K562 (cell line): ENCODE results near the gene EMP2. TPM values are rescaled to one million over a fixed set of nuclear protein-coding genes. Genes with fewer than 3 reads are reported as not detected.

Experiments
- ATAC-seq: fragments of 200-7000 bp; cut with Tn5 transposase; 3 replicates; pipeline ENCODE4 v1.9.1; 2020; ENCODE audit warnings: moderate library complexity
- BruUV-seq: library from RNA; stranded (reverse); fragments of 400-500 nt; replicated peaks from 2 replicates; lab custom pipeline; 2021; lab: Mats Ljungman, UMichigan
- CTCF ChIA-PET: fragments of 300-600 bp; formaldehyde crosslinking; extraction: SDS; loops from one replicate; lab custom pipeline; 2021; ENCODE audit warnings: low intra/inter-chr PET ratio; lab: Yijun Ruan, JAX
- POLR2A ChIA-PET: fragments of 300-600, 350-650 bp; sonication (Branson Sonifier 250); formaldehyde crosslinking; extraction: SDS; loops from one replicate; lab custom pipeline; 2021; ENCODE audit warnings: antibody characterized with exemption, inconsistent platforms; lab: Yijun Ruan, JAX
- DNase-seq, 4 experiments: peaks; one replicate each; pipeline versions ENCODE4 v3.0.0 to v3.0.0-alpha.2; 2011 to 2018; ENCODE audit warnings: low spot score in 3 of 4, mixed read lengths in 3 of 4; ENCODE audit errors: extremely low read depth in 1 of 4
- FAIRE-seq: peaks from 2 replicates; lab custom pipeline; 2011; peaks lifted over from hg19 to GRCh38; lab: Jason Lieb, UNC
- H2AFZ ChIP-seq: 2 replicates; pipeline ENCODE4 v1.6.0; 2011; ENCODE audit warnings: low read depth, low read length, control low read depth, inconsistent platforms
- H3K27ac ChIP-seq: fragments of 200-600 bp; 3 replicates; pipeline ENCODE4 v1.8.0; 2011; ENCODE audit warnings: low read depth, mild to moderate bottlenecking, control low read depth, inconsistent platforms, low read length, moderate library complexity, mixed read lengths; ENCODE audit errors: extremely low read depth
- H3K27me3 ChIP-seq, 2 experiments: fragments of 300-600 bp in 1 of 2; 2 replicates in 1 of 2; 3 replicates in 1 of 2; pipeline versions ENCODE4 v1.6.0 to v1.8.0; 2011; ENCODE audit warnings: inconsistent platforms in 2 of 2, low read length in 2 of 2, mild to moderate bottlenecking in 1 of 2, mixed read lengths in 1 of 2, moderate library complexity in 1 of 2; ENCODE audit not compliant: control insufficient read depth in 2 of 2, insufficient read depth in 2 of 2
- H3K36me3 ChIP-seq: fragments of 300-600 bp; 3 replicates; pipeline ENCODE4 v1.8.0; 2011; ENCODE audit warnings: mild to moderate bottlenecking, low read length, inconsistent platforms; ENCODE audit not compliant: control insufficient read depth, insufficient read depth
- H3K4me1 ChIP-seq, 2 experiments: fragments of 200-600 bp in 1 of 2; replicated peaks in 1 of 2; 2 replicates in 1 of 2; 3 replicates in 1 of 2; pipeline versions ENCODE4 v1.5.1 to v1.8.0; 2011; ENCODE audit warnings: inconsistent platforms in 2 of 2, low read length in 2 of 2, mild to moderate bottlenecking in 1 of 2, mixed read lengths in 1 of 2, moderate library complexity in 1 of 2; ENCODE audit not compliant: control insufficient read depth in 2 of 2, insufficient read depth in 2 of 2
- H3K4me2 ChIP-seq: 2 replicates; pipeline ENCODE4 v1.6.1; 2011; ENCODE audit warnings: low read length, control low read depth, inconsistent platforms, mixed read lengths; ENCODE audit not compliant: insufficient read depth
- H3K4me3 ChIP-seq: fragments of 200-600 bp; sonication (generic), shearing (Covaris generic); 2 replicates; pipeline ENCODE4 v1.5.1; 2016; ENCODE audit warnings: control low read depth, inconsistent platforms
- H3K79me2 ChIP-seq: fragments of 200-600 bp; 3 replicates; pipeline ENCODE4 v1.8.0; 2011; ENCODE audit warnings: low read length, inconsistent platforms; ENCODE audit not compliant: control insufficient read depth, insufficient read depth
- H3K9ac ChIP-seq, 2 experiments: 2 replicates each; pipeline versions ENCODE4 v1.6.0 to v1.6.1; 2011; ENCODE audit warnings: low read depth in 2 of 2, low read length in 2 of 2, control low read depth in 1 of 2, inconsistent platforms in 1 of 2, mild to moderate bottlenecking in 1 of 2, mixed read lengths in 1 of 2; ENCODE audit not compliant: insufficient read depth in 1 of 2
- H3K9me1 ChIP-seq: one replicate; pipeline ENCODE4 v1.6.0; 2011; ENCODE audit warnings: inconsistent platforms, mild to moderate bottlenecking, low read length, moderate library complexity; ENCODE audit not compliant: control insufficient read depth, insufficient read depth
- H3K9me3 ChIP-seq: replicated peaks from 2 replicates; pipeline ENCODE4 v1.5.1; 2011; ENCODE audit warnings: low read depth, low read length, inconsistent platforms; ENCODE audit not compliant: control insufficient read depth, insufficient read depth
- H4K20me1 ChIP-seq: replicated peaks from 2 replicates; pipeline ENCODE4 v1.6.1; 2011; ENCODE audit warnings: low read length, inconsistent platforms, mixed read lengths; ENCODE audit not compliant: control insufficient read depth, insufficient read depth
- RBM25 ChIP-seq: fragments of 200-400 bp; formaldehyde crosslinking; IDR thresholded peaks from 2 replicates; pipeline ENCODE4 v1.6.1; 2018; ENCODE audit warnings: low read length, low read depth, moderate library complexity; ENCODE audit not compliant: severe bottlenecking
- ZNF449 ChIP-seq: fragments of 250-450 bp; sonication (Bioruptor Pico); IDR thresholded peaks from 2 replicates; pipeline ENCODE4 v1.8.0; 2022; ENCODE audit warnings: moderate library complexity, mild to moderate bottlenecking, inconsistent platforms
- WGBS: fragments of 100-300 bp; shearing (Covaris generic); methylation state at CpG from one replicate; pipeline ENCODE4 v1.1.6; 2016; ENCODE audit warnings: low coverage, mixed read lengths; ENCODE audit not compliant: insufficient coverage; ENCODE audit errors: missing lambda C conversion rate; 5-methylcytosine and 5-hydroxymethylcytosine counted together
- in situ Hi-C: fragments of 300-500 bp; cut with MboI; formaldehyde crosslinking; loops from 4 replicates; pipeline ENCODE4 v1.15.0; 2018; ENCODE audit warnings: inconsistent platforms, mixed read lengths
- intact Hi-C: fragments of 100-400 bp; cut with micrococcal nuclease; formaldehyde crosslinking; loops from 2 replicates; pipeline ENCODE4 v1.14.2; 2022
- polyA plus RNA-seq, 8 experiments: library from polyadenylated mRNA; depleted of rRNA in 4 of 8; stranded (reverse) in 5 of 8; unstranded in 3 of 8; fragments of >200 nt; fragmentation: Nextera tagmentation in 2 of 8; fragmentation: Illumina TruSeq in 1 of 8; extraction: Ambion mirVana in 2 of 8; extraction: Trizol in 1 of 8; gene quantifications; 2 replicates each; pipeline versions ENCODE4 v1.2.1 to v1.2.3, GENCODE V29; 2011 to 2014; ENCODE audit warnings: inconsistent platforms in 1 of 8, missing spikeins in 1 of 8
- total RNA-seq, 7 experiments: library from RNA; depleted of rRNA in 6 of 7; stranded (reverse); fragments of >200 nt in 6 of 7; fragmentation: Illumina TruSeq in 2 of 7; extraction: Trizol in 2 of 7; gene quantifications; 2 replicates each; pipeline versions ENCODE4 v1.2.1 to v1.2.3, GENCODE V29; 2011 to 2021; ENCODE audit warnings: low replicate concordance in 1 of 7
- TF ChIP-seq, protein P1 (sequence below): fragments of 250-450 bp; sonication (Bioruptor Pico); IDR thresholded peaks from 2 replicates; pipeline ENCODE4 v1.4.0; 2020; ENCODE audit warnings: mild to moderate bottlenecking, moderate library complexity

EMP2 gene
- total and polyA plus RNA-seq, 9 of the 15 experiments (the other 6 are each of a cell fraction or from before 2014, with no cell fraction given), result 0.73 to 6.2 (median 3.1) TPM

DNA sequence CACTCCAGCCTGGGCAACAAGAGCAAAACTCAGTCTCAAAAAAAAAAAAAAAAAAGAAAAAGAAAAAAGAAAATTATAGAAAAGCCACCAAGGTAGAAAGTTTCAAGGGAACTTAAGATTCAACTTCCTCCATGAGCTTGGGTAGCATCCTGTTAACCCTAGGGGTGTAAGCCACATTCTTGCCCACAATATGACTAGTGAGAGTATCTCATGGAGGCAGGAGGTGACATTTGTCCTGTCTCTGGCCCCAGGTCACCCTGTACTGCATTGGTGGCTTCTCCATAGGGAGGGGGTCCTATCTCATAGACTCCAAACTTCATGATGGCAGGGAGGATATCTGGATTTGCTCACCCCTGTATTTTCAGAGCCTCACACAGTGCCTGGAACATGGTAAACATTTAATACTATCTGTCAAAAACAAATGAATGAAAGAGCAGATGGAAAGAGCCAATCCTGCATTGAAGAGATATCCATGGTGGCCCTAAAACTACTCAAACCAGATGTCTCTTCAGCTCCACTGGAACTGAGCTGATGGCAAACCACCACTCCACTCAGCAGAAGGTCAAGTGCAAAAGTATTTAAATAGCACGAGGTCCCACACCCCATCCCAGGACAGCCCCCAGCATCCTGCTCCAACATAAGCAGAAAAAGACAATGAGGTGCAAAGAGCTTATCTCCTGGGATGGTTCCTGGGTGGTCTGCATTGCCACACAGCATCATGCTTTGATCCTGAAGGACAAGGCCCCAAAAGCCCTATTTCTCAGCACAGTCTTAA lies 50.3 kb downstream of the EMP2 start:
- no peaks in the 10 kb centered on the region for H3K4me1 ChIP-seq
- intact Hi-C loops, result no loop called here
- no peak for TF ChIP-seq ZNF449 (CRISPR knock-in tag)
- TF ChIP-seq RBM25, result peak; percentile 10
- TF ChIP-seq, protein P1, sequence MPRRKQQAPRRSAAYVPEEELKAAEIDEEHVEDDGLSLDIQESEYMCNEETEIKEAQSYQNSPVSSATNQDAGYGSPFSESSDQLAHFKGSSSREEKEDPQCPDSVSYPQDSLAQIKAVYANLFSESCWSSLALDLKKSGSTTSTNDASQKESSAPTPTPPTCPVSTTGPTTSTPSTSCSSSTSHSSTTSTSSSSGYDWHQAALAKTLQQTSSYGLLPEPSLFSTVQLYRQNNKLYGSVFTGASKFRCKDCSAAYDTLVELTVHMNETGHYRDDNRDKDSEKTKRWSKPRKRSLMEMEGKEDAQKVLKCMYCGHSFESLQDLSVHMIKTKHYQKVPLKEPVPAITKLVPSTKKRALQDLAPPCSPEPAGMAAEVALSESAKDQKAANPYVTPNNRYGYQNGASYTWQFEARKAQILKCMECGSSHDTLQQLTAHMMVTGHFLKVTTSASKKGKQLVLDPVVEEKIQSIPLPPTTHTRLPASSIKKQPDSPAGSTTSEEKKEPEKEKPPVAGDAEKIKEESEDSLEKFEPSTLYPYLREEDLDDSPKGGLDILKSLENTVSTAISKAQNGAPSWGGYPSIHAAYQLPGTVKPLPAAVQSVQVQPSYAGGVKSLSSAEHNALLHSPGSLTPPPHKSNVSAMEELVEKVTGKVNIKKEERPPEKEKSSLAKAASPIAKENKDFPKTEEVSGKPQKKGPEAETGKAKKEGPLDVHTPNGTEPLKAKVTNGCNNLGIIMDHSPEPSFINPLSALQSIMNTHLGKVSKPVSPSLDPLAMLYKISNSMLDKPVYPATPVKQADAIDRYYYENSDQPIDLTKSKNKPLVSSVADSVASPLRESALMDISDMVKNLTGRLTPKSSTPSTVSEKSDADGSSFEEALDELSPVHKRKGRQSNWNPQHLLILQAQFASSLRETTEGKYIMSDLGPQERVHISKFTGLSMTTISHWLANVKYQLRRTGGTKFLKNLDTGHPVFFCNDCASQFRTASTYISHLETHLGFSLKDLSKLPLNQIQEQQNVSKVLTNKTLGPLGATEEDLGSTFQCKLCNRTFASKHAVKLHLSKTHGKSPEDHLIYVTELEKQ (CRISPR knock-in tag), result no peak
- TF ChIP-seq, all 486 proteins: peak for 1
- FAIRE-seq (no peak), DNase-seq (no peak), ATAC-seq (no peak)
- Histone ChIP-seq H3K36me3 (no peaks in the 10 kb centered on the region), H3K9ac (no peak overlapping the region), H3K9me3 (no peaks in the 10 kb centered on the region), H3K4me2 (no peak overlapping the region), H3K27ac (no peak overlapping the region), H3K9me1 (no peaks in the 10 kb centered on the region), H3K27me3 (peaks cover 29 to 40% of the 10 kb centered on the region in 2 experiments; a peak in 4 of 5 replicates), H2AFZ (no peak overlapping the region), H3K79me2 (no peaks in the 10 kb centered on the region), H3K4me3 (no peak overlapping the region), H4K20me1 (0 out of 2 replicates have a peak, but pooled peaks cover 5% of the 10 kb centered on the region)
- 0% methylated on average over 1 of the region's 1 CpG for WGBS
- POLR2A ChIA-PET, result no interaction called here
- CTCF ChIA-PET, result no interaction called here
- in situ Hi-C loops, result loop anchor here (5.0 kb wide), 1 partner anchor 382 kb away; no protein-coding TSS in a partner anchor
- BruUV-seq, result no TSS peak
